ENCODE results near the gene PCDH15. TPM values are rescaled to one million over a fixed set of nuclear protein-coding genes. Genes with fewer than 3 reads are reported as not detected.

PCDH15 gene
- total RNA-seq, 2 donors from 2014 or later = 0.58 to 0.95 TPM

GRCh38 chr10:54691331-54691730 is 109.7 kb downstream of the PCDH15 start:
- no peak overlapping the region for H3K4me3 Mint-ChIP-seq
- no peaks in the 10 kb centered on the region for H3K4me1 ChIP-seq (ENCODE audit: control insufficient read depth, insufficient read depth, low read length)
- H3K36me3 ChIP-seq (ENCODE audit: control insufficient read depth, insufficient read depth, low read length) = no peaks in the 10 kb centered on the region
- no peaks in the 10 kb centered on the region for H3K9me3 ChIP-seq (ENCODE audit: control insufficient read depth, low read length)
- 86 to 90% methylated on average over 1 of the region's 1 CpG for WGBS, 2 experiments (ENCODE audit: insufficient coverage in 1 of 2, insufficient read length in 1 of 2)
- H3K4me3 ChIP-seq (ENCODE audit: low read length) = no peak overlapping the region
- no peaks in the 10 kb centered on the region for H3K27me3 ChIP-seq (ENCODE audit: control insufficient read depth, insufficient read depth, low read length, poor library complexity, severe bottlenecking)
- no peak for TF ChIP-seq CTCF (conservative IDR thresholded peaks at IDR 0.05)
- no peaks in the 10 kb centered on the region for H3K36me3 Mint-ChIP-seq (ENCODE audit: low read depth)
- no peak for DNase-seq
- no peak overlapping the region for H3K27ac Mint-ChIP-seq
- peaks cover 11% of the 10 kb centered on the region for H3K4me1 Mint-ChIP-seq
- no peaks in the 10 kb centered on the region for H3K27me3 Mint-ChIP-seq (ENCODE audit: insufficient read depth)
- no peaks in the 10 kb centered on the region for H3K9me3 Mint-ChIP-seq
- no peak overlapping the region for H3K27ac ChIP-seq (ENCODE audit: low read depth, low read length)
- no peak overlapping the region for H3K9ac ChIP-seq (ENCODE audit: extremely low read depth, low read length, poor library complexity, severe bottlenecking)

GRCh38 chr10:54682554-54682953 is 118.5 kb downstream of the PCDH15 start:
- no peaks in the 10 kb centered on the region for H3K4me1 ChIP-seq (ENCODE audit: control insufficient read depth, insufficient read depth, low read length)
- H3K9ac ChIP-seq (ENCODE audit: extremely low read depth, low read length, poor library complexity, severe bottlenecking) = no peak overlapping the region
- no peak overlapping the region for H3K4me3 ChIP-seq (ENCODE audit: low read length)
- Mint-ChIP-seq H3K27ac (no peak overlapping the region), H3K4me3 (no peak overlapping the region), H3K4me1 (peaks cover 17% of the 10 kb centered on the region), H3K9me3 (peaks cover 2% of the 10 kb centered on the region), H3K27me3 (ENCODE audit: insufficient read depth) (no peaks in the 10 kb centered on the region), H3K36me3 (ENCODE audit: low read depth) (no peaks in the 10 kb centered on the region)
- H3K36me3 ChIP-seq (ENCODE audit: control insufficient read depth, insufficient read depth, low read length) = no peaks in the 10 kb centered on the region
- H3K27me3 ChIP-seq (ENCODE audit: control insufficient read depth, insufficient read depth, low read length, poor library complexity, severe bottlenecking) = no peaks in the 10 kb centered on the region
- H3K27ac ChIP-seq (ENCODE audit: low read depth, low read length) = no peak overlapping the region
- no peak for TF ChIP-seq CTCF (conservative IDR thresholded peaks at IDR 0.05)
- WGBS, 2 experiments (ENCODE audit: insufficient coverage in 1 of 2, insufficient read length in 1 of 2) = 69 to 100% methylated on average over 1 of the region's 1 CpG
- no peaks in the 10 kb centered on the region for H3K9me3 ChIP-seq (ENCODE audit: control insufficient read depth, low read length)
- no peak for DNase-seq

- Mint-ChIP-seq H3K27ac (no peak overlapping the region), H3K4me3 (no peak overlapping the region), H3K4me1 (peaks cover 17% of the 10 kb centered on the region), H3K27me3 (ENCODE audit: insufficient read depth) (no peaks in the 10 kb centered on the region), H3K36me3 (ENCODE audit: low read depth) (no peaks in the 10 kb centered on the region), H3K9me3 (peaks cover 2% of the 10 kb centered on the region)
- Histone ChIP-seq H3K4me1 (ENCODE audit: control insufficient read depth, insufficient read depth, low read length) (no peaks in the 10 kb centered on the region), H3K9ac (ENCODE audit: extremely low read depth, low read length, poor library complexity, severe bottlenecking) (no peak overlapping the region), H3K9me3 (ENCODE audit: control insufficient read depth, low read length) (no peaks in the 10 kb centered on the region), H3K36me3 (ENCODE audit: control insufficient read depth, insufficient read depth, low read length) (no peaks in the 10 kb centered on the region), H3K27me3 (ENCODE audit: control insufficient read depth, insufficient read depth, low read length, poor library complexity, severe bottlenecking) (no peaks in the 10 kb centered on the region), H3K27ac (ENCODE audit: low read depth, low read length) (no peak overlapping the region), H3K4me3 (ENCODE audit: low read length) (no peak overlapping the region)
- no peak for DNase-seq
- 88 to 100% methylated on average over 1 to 2 of the region's 2 CpGs for whole genome bisulfite sequencing, 2 experiments (ENCODE audit: insufficient coverage in 1 of 2, insufficient read length in 1 of 2)
- TF ChIP-seq CTCF (conservative IDR thresholded peaks at IDR 0.05) = no peak
Observed at GRCh38 chr10:54681136-54681535, 119.9 kb downstream of the PCDH15 start.

Measured in endodermal cell (in vitro differentiated cells).